ENCODE results near the gene RETREG1.

DNA sequence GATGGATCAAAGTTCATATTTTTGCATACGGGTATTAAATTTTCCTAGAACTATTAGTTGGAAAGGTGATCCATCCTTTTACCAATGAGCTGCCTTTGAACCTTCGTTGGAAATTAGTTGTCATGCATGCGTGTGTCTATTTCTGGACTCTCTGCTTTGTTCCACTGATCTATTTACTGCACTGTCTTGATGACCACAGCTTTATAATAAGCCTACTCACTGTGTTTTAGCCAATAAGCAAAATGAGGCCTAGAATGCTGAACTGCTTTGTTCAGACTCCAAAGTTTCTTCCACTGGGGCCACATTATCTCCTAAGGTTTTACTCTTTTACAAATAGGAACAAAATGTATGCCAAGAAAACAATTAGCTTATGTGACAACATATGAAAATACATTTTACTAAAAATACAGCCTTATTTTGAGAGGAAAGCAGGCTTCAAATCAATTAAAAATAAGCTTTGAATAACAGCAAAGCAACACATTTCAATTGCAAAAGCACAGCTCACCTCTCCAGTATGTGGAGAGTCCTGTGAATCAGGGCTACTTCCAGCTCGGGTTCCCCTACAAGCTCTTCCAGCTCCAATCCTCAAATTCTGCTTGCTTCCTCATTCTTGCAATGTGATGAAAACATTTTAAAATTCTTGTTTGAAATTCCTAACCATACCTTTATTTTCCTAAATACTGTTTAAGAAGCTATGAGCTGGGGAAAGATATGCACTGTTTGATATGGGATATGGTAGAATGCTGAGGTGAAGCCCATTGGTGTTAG, 72.0 kb downstream of the RETREG1 start:
- no peak for TF ChIP-seq POLR2AphosphoS5 (IDR thresholded peaks at IDR 0.05; ENCODE audit: low read depth)
- TF ChIP-seq, protein P1, sequence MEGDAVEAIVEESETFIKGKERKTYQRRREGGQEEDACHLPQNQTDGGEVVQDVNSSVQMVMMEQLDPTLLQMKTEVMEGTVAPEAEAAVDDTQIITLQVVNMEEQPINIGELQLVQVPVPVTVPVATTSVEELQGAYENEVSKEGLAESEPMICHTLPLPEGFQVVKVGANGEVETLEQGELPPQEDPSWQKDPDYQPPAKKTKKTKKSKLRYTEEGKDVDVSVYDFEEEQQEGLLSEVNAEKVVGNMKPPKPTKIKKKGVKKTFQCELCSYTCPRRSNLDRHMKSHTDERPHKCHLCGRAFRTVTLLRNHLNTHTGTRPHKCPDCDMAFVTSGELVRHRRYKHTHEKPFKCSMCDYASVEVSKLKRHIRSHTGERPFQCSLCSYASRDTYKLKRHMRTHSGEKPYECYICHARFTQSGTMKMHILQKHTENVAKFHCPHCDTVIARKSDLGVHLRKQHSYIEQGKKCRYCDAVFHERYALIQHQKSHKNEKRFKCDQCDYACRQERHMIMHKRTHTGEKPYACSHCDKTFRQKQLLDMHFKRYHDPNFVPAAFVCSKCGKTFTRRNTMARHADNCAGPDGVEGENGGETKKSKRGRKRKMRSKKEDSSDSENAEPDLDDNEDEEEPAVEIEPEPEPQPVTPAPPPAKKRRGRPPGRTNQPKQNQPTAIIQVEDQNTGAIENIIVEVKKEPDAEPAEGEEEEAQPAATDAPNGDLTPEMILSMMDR (IDR thresholded peaks at IDR 0.05; ENCODE audit: insufficient read depth, low read length): no peak

Measured in HL-60 (cell line).